Measurements from ENCODE around the gene LAMC3.

The LAMC3 gene

DNA sequence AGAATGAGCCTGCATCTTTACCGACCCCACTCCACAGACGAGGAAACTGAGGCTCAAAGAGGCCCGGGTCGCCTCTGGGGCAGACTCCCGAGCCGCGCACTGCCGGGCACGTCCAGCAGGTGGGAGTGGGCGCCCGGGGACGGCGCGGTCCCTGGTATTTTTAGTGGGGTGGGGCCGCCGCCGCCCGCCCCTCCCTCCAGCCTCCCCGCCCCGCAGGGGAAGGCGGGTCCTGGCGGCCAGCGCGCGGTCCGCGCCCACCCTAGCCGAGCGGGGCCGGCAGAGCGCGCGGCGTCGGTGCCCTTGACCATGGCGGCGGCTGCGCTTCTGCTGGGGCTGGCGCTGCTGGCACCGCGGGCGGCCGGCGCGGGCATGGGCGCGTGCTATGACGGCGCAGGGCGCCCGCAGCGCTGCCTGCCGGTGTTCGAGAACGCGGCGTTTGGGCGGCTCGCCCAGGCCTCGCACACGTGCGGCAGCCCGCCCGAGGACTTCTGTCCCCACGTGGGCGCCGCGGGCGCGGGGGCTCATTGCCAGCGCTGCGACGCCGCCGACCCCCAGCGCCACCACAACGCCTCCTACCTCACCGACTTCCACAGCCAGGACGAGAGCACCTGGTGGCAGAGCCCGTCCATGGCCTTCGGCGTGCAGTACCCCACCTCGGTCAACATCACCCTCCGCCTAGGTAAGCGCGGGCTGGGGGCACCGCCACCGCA is at the start of gene LAMC3:
Gene LAMC3, plus strand, starts transcription at position 266 of the 710 bp plus-strand sequence. Its CDS starts 41 bp downstream, at position 307.
- DNase-seq, result no peak

DNA sequence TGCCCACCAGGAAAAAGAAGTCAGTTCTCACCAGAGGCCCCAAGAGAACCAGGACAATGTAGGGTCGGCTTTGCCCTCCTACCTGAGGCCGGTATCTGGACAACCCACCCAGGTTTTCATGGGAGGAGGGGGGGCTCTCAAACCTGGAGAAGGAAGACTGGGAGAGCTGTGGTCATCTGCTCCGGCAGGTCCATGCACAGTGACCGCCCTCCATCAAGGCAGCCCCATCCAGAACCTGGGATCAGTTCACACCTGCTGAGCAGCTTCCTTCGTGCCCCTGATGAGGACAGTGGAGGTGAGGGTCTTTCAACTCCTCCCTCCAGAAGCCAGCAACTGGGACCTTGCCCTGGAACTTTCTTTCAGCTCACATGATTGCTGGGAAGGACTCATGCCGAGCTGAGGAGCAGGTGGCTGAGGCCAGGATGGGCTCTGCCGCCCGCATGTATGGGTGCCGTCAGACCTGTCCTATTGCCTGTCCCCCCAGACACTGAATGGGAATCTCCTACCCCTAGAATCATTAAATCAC is 49.1 kb upstream of the LAMC3 start:
- no peak for DNase-seq

DNA sequence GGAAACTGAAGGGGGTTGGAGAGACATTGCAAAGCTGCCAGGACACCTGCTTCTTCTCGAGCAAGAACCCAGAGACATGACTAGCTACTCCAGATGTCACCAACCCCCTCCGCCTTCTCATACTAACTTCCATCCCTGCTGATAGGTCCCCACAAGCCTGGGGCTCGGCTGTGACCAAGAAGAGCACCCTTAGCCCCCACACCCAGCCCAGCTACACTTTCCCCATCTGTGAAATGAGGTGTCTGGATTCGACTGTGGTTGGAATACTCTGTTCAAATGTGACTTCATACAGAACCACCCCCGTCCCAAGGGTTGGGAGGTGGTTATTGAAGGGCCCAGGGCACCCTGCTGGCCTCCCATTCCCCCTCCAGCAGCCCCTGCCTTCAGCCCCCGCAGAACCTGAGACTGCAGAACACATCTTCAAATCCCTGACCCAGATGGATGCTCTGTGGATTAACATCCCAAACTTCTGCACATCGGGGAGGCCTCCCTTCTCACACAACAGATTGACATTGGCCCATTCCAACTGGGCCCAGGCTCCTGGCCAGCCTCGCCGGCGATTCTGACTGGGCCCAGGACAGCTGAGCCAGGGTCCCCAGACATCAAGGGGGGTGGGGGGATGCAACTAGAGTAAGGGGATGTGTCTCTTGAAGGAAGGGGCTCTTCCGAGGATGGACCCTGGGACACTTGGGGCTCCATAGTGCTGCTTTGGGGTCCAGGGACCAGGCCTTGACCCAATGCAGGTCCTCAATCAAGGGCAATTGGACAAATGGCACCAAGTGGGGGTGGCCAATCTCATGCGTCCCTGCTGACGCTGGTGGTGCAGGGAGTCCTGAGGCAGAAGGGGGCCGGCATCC is 48.2 kb upstream of the LAMC3 start:
- DNase-seq, result no peak

GRCh38 chr9:130961511-130962300 is 47.3 kb upstream of the LAMC3 start:
- no peak for DNase-seq

DNA sequence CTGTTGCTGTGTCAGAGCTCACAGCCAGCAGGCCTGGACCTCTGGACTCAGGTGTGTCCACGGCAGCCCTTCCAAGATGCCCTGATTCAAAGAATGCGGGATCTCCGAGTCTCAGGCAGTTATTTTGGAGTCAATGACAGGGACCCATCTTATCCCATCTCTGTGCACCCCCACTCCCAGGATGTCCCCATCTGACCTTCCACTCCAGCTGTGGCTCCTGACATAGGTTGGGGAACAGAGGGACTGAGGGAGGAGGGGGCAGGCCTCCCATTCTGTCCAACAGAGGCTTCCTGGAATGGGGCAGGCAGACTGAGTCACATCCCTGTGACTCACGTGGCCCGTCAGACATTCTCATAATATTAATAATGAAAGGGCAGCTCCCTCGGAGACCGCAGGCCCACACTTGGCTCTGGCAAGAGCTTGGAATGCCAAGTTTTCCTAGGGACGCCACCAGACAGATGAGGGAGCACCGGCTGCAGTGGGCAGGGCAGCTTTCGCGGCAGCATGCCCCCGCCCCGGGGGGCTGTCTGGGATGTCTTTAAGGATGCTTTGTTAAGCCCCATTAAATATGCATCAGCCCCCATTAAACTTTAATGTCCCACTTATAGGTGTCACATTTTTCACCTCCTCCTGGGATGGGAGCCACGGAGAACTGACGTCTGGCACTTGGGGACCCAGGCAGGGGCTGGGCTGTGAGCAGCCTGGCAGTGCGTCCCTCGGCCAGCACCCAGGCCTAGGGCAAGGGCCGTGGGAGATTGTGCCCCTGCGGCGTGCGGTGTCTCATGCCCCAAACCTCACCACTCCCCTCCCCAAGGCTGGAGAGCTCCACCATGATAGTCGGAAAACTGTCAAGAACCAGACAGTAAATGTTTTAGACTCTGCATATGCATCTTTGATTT is 46.3 kb upstream of the LAMC3 start:
- DNase-seq, result no peak

DNA sequence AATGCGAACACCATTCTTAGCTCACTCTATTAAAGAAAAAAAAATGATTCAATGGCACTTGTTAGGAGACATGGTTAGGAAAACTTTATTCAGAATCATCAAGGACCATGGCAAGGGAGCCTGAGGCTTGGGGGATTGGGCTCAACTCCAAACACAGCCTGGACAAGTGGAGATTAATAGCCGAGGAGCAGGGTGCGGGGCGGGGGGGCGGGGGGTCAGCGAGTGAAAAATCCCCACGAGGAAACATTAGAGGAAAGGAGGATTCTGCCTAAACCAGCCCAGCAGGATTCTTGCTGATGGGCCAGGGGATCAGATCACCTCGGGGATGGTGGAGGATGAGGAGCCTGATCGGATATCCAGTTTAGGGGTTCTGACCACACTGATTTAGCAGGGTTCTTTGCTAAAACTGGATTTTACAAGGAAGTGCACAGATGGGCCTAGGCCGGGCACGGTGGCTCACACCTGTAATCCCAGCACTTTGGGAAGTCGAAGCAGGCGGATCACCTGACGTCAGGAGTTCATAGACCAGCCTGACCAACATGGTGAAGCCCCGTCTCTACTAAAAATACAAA is 45.6 kb upstream of the LAMC3 start:
- no peak for DNase-seq

DNA sequence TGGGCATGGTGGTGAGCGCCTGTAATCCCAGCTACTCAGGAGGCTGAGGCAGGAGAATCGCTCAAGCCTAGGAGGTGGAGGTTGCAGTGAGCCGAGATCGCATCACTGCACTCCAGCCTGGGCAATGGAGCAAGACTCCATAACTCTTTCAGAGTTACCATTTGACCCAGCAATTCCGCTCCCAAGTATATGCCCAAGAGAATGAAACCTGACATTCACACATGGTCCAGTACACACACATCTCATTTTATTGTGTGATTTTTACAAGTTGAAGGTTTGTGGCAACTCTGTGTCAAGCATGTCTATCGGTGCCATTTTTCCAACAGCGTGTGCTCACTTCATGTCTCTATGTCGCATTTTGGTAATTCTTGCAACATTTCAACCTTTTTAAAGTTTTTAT is 45.1 kb upstream of the LAMC3 start:
- DNase-seq, result no peak

GRCh38 chr9:130965680-130966079 is 43.3 kb upstream of the LAMC3 start:
- DNase-seq, result no peak

- DNase-seq, result no peak
Measured at GRCh38 chr9:130970052-130970451, 38.9 kb upstream of the LAMC3 start.

GRCh38 chr9:130970855-130971254 is 38.1 kb upstream of the LAMC3 start:
- DNase-seq, result no peak

DNA sequence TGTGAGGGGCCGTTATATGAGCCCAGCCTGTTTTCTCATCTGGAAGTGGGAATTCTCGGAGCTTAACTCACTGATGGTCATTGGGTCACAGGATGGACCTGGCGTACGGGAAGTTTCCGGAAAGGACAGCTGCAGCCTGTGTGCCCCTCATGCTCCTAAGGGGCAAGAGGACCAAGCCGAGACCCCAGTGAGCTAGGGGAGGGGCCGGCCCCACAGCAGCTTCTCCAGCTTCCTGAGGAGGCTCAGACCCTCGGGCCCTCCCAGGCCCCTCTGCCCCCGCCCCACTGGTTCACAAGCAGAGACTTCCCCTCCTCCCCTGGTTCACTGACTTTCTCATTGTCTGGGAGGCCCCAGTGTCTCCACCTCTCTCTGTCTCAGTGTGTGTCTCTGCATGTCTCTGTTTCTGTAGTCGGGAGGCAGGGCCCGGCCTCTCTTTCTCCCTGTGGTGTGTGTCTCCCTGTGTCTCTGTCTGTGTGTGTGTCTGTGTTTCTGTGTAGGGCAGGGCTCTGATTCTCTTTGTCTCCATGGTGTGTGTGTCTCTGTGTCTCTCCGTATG is 37.6 kb upstream of the LAMC3 start:
- no peak for DNase-seq

GRCh38 chr9:130972277-130972956 is 36.6 kb upstream of the LAMC3 start:
- DNase-seq, result no peak

GRCh38 chr9:130972957-130973685 is 35.9 kb upstream of the LAMC3 start:
- DNase-seq, result no peak

DNA sequence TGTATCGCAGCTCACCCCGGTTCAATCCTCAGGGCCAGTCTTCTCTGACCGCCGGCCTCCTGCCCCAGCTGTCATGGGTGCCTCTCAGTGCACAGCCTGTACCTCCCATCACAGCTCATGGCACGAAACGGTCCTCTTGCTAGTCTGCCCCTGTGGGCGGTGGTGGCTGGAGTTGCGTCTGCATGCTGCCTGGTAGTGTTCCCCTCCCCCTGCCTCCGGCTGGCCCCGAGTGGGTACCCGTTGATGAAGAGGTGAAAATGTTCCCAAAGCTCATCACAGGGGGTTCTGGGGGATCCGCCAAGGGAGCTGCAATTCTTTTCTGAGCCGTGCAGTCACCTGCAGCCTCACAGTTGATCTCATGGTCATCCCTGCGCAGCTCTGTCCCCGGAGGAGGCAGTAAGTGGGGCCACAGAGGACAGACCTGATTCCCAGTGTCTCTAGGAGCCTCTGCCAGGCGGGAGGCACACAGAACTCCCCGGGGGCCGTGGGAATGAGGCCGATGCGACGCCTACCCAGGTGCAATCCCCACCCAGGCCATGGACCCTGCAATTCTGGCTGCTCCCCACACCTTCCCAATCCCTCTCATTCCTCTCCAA is 35.2 kb upstream of the LAMC3 start:
- no peak for DNase-seq

DNA sequence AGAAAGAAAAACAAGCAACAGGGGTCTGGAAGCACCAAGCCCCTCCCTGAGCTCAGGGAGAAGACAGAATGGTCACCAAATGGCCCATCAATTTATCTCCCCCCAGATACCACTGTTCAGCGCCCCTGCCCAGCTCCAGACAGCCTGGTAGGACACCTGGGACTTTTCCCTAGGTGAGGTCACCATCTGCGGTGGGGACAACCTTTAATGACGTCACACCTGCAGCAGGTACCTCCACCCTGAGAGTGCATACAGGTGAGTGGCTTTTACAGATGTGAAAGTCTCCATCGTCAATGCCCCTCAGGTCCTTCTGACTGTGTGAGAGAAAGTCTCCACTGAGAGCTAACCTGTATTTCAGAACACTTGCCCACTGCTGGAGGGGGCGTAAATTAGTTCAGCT is 34.3 kb upstream of the LAMC3 start:
- DNase-seq, result no peak

DNA sequence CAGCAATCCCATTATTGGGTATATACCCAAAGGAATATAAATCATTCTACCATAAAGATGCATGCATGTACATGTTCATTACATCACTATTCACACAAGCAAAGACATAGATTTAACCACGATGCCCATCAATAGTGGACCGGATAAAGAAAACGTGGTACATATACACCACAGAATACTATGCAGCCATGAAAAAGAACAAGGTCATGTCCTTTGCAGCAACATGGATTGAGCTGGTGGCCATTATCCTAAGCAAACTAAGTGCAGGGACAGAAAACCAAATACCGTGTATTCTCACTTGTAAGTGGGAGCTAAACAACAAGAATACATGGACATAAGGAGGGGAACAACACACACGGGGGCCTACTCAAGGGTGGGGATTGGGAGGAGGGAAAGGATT is 33.8 kb upstream of the LAMC3 start:
- no peak for DNase-seq

- DNase-seq, result no peak
Measured at GRCh38 chr9:130975932-130976841, 32.8 kb upstream of the LAMC3 start.

DNA sequence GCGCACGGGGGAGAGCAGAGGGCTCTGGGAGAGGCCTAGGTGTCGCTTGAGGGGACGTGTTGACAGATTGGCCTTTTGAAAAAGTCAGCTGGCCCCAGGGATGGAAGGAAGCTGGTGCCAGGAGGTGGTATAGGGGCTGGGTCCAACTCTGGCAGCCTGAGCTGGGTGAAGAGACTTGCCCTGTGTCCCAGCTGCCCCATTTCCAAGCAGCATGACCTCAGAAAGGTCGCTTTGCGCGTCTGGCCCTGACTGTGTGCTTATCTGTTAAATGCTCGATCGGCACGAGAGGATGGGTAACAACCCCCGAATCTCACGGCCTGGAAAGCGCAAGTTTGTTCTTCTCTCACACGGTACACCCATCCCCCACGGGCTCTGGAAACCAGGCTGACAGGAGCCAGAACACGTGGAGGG is 31.2 kb upstream of the LAMC3 start:
- no peak for DNase-seq
